Stimulated activated CD4-positive, alpha-beta T cell treated with anti-CD3 and anti-CD28 coated beads, TNF-alpha, amount 100 ng/mL, for 48 hours (primary cell): ENCODE data around the gene ASCL3.
"Not testable (repeated sequence)": the region's sequence is repeated elsewhere in the genome, so short reads cannot be mapped to it uniquely, and the experiment has no call there.

Experiments
- DNase-seq, 3 donors: peaks; one replicate each; pipeline ENCODE4 v3.0.0-alpha.2; 2020; ENCODE audit warnings: low read depth in 3 of 3

Gene ASCL3

GRCh38 chr11:8910649-8911026, 32.2 kb downstream of the ASCL3 start:
- no peak for DNase-seq

GRCh38 chr11:8908099-8908498, 34.7 kb downstream of the ASCL3 start:
- DNase-seq: no peak

- no peak for DNase-seq
Observed at GRCh38 chr11:8907116-8907515, 35.7 kb downstream of the ASCL3 start.

GRCh38 chr11:8905528-8906165, 37.2 kb downstream of the ASCL3 start:
- no peak for DNase-seq

- no peak for DNase-seq
Observed at GRCh38 chr11:8899119-8899753, 43.6 kb downstream of the ASCL3 start.

- DNase-seq: not testable (repeated sequence)
Observed at GRCh38 chr11:8891185-8891584, 51.6 kb downstream of the ASCL3 start.
